Heart left ventricle (tissue), 13 donors: ENCODE data around the gene SHANK3.

Experiments used
- POLR2A ChIP-seq, 2 donors: fragments of 450-650 bp; IDR thresholded peaks; one replicate each; pipeline ENCODE4 v1.6.1; 2017; ENCODE audit warnings: antibody characterized with exemption in 2 of 2, mild to moderate bottlenecking in 2 of 2, moderate library complexity in 2 of 2
- TF ChIP-seq, protein P1 (sequence below), 12 donors: fragments of 200-600 bp; sonication (generic) in 4 of 12; IDR thresholded peaks; one replicate each; pipeline versions ENCODE4 v1.5.0 to v1.8.0; 2018 to 2022; ENCODE audit warnings: antibody characterized with exemption in 12 of 12, mild to moderate bottlenecking in 5 of 12
- donor health status: ischemic (EF 13 %, LVEDD 7.1; RV severe dilation, severe dysfunction).
- donor health status: DM: no; HTN: yes; CAD: no.
- donor health status: DM: no; HTN: no; CAD: no.
- donor health status: ischemic (EF 25% LVEDD 6.9; RV normal size, moderate dysfunction).
- donor health status: ischemic (EF 25% LVEDD 5.7; RV mildly dilated, moderate dysfunction).
- donor health status: ischemic (EF 35%, LVEDD 5.7; RV mildly dilated, moderate dysfunction).
- donor health status: nonischemic (EF 11% LVEDD 7.7; RV severe dilation, severe dysfunction).
- donor health status: DM: yes; HTN: yes; CAD: no.
- donor health status: PGD.
- donor health status: ischemic (EF 29% LVEDD 5.4; RV normal size, mild dysfunction).
- donor health status: nonischemic (EF 23%, LVEDD 6.1; RV moderate dilation, normal function).

DNA sequence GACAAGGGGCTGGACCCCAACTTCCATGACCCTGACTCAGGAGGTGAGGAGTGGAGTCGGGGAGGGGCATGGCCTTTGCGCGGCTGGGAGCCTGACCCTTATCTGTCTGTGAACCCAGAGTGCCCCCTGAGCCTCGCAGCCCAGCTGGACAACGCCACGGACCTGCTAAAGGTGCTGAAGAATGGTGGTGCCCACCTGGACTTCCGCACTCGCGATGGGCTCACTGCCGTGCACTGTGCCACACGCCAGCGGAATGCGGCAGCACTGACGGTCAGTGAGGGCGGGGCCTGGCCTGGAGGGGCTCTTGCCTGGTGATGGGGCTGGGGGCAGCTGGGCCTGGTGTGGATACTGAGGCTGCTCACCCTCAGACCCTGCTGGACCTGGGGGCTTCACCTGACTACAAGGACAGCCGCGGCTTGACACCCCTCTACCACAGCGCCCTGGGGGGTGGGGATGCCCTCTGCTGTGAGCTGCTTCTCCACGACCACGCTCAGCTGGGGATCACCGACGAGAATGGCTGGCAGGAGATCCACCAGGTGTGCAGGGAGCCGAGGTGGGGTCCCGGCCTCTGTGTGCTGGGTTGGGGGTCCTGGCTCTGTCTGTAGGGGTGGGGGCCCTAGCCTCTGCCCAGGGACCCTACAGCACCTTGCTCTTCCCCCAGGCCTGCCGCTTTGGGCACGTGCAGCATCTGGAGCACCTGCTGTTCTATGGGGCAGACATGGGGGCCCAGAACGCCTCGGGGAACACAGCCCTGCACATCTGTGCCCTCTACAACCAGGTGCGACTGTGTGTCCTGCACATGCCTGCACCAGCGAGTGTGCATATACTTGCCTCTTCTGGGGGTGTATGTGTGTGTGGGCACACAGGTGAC, 6.3 kb downstream of the SHANK3 start:
- TF ChIP-seq, protein P1, sequence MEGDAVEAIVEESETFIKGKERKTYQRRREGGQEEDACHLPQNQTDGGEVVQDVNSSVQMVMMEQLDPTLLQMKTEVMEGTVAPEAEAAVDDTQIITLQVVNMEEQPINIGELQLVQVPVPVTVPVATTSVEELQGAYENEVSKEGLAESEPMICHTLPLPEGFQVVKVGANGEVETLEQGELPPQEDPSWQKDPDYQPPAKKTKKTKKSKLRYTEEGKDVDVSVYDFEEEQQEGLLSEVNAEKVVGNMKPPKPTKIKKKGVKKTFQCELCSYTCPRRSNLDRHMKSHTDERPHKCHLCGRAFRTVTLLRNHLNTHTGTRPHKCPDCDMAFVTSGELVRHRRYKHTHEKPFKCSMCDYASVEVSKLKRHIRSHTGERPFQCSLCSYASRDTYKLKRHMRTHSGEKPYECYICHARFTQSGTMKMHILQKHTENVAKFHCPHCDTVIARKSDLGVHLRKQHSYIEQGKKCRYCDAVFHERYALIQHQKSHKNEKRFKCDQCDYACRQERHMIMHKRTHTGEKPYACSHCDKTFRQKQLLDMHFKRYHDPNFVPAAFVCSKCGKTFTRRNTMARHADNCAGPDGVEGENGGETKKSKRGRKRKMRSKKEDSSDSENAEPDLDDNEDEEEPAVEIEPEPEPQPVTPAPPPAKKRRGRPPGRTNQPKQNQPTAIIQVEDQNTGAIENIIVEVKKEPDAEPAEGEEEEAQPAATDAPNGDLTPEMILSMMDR (IDR thresholded peaks at IDR 0.05) = no peak
- no peak for TF ChIP-seq POLR2A (IDR thresholded peaks at IDR 0.05)
